NCI-H187 (cell line): ENCODE measurements around the gene CD79A.

Source experiments
- DNase-seq, 2 experiments: peaks; one replicate each; lab custom pipeline; 2025; lab: John Stamatoyannopoulos, UW

Gene CD79A

DNA sequence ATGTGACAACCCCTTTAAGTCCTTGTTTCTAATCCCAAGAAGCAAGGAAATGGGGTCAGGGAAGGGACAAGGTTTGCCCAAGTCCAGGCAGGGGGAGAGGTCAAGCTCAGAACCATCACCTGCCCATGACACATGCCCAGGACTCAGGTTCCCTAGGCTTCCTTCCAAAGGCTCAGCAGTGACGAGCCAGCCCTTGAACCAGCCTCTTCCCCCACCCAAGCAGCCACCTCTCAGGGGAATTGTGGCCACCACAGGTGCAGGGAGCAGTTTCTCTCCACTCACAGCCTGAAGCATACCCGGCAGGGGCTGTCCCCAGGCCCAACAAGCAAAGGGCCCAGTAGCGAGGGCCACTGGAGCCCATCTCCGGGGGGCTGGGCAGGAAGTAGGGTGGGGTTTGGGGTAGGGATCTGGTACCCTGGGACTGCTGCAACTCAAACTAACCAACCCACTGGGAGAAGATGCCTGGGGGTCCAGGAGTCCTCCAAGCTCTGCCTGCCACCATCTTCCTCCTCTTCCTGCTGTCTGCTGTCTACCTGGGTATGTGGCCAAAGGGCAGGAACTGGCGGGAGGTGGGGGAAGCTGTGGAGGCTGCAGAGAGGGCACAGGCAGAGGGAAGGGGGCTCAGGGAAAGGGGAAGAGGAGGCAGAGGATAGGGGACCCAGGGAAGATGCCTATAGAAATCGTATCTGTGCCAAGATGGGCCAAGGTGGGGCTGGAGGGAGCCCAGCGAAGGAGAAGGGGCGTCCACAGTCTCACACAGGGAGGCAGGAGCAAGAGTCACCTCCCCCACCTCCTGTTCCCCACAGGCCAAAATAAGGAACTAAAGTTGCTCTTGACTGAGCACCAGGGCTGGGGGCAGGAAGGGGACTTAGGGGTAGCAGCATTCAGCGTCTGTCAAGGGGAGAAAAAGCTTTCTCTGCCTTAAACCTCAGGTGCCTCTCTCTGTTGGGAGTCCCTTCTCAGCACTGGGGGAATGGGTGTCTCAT is at the start of gene CD79A:
Gene CD79A (plus strand): TSS at position 433 of the 986 bp plus-strand sequence. CDS start 26 bp downstream, at position 459.
- no peak for DNase-seq

- DNase-seq = no peak
Measured at GRCh38 chr19:41837981-41838708, 38.9 kb upstream of the CD79A start.

GRCh38 chr19:41839211-41839610 is 37.9 kb upstream of the CD79A start:
- DNase-seq = no peak

GRCh38 chr19:41843371-41843770 is 33.7 kb upstream of the CD79A start:
- DNase-seq = no peak

- DNase-seq = no peak
Measured at GRCh38 chr19:41844601-41845000, 32.5 kb upstream of the CD79A start, which contains the start of gene LYPD4. Gene LYPD4, minus strand, starts transcription at chr19:41844683. Its CDS starts 5,398 bp downstream, at chr19:41839285.

- no peak for DNase-seq
Measured at GRCh38 chr19:41845001-41845050, 32.3 kb upstream of the CD79A start, which contains the start of gene DMRTC2. Gene DMRTC2, plus strand, starts transcription at chr19:41845042. Its CDS starts 2,387 bp downstream, at chr19:41847429.

- DNase-seq = no peak
Measured at GRCh38 chr19:41845051-41845590, 32.0 kb upstream of the CD79A start.

DNA sequence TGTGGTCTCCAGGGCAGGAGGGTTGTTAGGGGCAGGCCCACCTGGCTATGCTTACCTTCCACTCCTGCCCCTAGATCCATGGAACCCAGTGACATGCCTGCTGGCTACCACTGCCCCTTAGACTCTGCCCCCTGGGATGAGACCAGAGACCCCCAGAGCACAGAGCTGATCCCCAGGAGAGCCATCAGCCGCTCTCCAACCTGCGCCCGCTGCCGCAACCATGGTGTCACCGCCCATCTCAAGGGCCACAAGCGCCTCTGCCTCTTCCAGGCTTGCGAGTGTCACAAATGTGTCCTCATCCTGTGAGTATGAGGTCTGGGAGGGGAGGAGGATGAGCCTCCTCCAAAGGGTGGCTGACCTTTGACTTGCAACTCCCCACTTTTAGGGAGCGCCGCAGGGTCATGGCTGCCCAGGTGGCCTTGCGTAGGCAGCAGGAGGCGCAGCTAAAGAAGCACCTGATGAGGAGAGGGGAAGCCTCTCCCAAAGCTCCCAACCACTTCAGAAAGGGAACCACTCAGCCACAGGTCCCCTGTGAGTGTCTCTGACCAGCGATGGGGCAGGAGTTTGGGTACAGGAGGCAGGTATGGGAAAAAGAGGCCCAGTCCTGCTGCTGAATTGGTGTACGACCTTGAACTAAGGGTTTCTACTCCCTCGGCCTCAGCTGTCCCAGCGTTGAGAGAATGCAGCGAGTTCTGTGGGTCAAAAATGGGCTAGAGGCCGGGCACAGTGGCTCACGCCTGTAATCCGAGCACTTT is 29.6 kb upstream of the CD79A start:
- no peak for DNase-seq

DNA sequence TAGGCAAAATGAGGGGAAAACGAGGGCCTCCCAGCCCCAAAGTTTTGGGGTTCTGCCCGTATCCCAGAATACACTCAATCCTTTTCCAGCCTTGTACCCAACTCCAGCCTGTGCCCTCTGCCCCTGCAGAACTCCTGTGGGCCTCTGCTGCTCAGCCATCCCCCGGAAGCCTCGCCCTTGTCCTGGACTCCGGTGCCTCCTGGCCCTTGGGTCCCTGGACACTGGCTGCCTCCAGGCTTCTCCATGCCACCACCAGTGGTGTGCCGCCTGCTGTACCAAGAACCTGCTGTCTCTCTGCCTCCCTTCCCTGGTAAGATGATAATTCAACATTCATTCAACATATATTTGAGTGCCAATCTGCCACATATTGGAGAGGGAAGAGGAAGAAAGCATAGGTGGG is 28.4 kb upstream of the CD79A start:
- no peak for DNase-seq

DNA sequence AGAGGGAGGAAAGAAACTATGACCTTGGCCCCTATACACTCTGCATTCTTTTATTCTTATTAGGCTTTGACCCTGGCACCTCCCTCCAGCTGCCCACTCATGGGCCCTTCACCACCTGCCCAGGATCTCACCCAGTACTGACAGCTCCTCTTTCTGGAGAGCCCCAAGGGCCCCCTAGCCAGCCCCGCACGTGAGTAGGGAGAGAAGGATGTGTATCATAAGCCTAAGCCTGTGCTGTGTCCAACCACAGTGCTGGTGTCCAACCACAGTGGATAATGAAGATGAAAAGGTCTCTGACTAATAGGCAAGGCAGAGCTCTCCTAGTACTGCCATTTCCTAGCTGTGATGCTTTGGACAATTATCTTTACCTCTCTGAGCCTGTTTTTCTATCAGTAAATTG is 28.0 kb upstream of the CD79A start:
- DNase-seq = no peak

DNA sequence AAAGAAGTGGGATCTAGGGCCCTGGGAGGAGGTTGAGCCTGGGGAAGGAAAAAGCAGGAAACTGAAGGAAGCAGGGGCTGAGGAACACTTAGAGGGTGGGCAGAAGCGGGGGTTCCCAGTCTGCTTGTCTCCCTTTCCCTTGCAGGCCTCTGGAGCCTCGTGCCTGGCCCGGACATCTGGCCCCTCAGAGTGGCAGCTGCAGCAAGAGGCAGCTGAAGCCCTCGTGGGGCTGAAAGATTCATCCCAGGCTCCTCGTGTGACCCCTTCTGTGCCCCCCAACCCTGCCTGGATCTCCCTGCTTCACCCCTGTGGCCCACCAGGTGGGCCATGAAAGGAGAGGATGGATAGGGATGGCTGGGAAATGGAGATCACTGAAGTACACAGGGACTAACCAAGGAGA is 26.7 kb upstream of the CD79A start:
- DNase-seq = no peak

GRCh38 chr19:41851456-41851855 is 25.6 kb upstream of the CD79A start:
- DNase-seq = no peak

GRCh38 chr19:41853344-41853743 is 23.7 kb upstream of the CD79A start:
- DNase-seq = no peak

- DNase-seq = no peak
Measured at GRCh38 chr19:41853768-41854167, 23.3 kb upstream of the CD79A start.

GRCh38 chr19:41859213-41859617 is 17.9 kb upstream of the CD79A start:
- DNase-seq = no peak

DNA sequence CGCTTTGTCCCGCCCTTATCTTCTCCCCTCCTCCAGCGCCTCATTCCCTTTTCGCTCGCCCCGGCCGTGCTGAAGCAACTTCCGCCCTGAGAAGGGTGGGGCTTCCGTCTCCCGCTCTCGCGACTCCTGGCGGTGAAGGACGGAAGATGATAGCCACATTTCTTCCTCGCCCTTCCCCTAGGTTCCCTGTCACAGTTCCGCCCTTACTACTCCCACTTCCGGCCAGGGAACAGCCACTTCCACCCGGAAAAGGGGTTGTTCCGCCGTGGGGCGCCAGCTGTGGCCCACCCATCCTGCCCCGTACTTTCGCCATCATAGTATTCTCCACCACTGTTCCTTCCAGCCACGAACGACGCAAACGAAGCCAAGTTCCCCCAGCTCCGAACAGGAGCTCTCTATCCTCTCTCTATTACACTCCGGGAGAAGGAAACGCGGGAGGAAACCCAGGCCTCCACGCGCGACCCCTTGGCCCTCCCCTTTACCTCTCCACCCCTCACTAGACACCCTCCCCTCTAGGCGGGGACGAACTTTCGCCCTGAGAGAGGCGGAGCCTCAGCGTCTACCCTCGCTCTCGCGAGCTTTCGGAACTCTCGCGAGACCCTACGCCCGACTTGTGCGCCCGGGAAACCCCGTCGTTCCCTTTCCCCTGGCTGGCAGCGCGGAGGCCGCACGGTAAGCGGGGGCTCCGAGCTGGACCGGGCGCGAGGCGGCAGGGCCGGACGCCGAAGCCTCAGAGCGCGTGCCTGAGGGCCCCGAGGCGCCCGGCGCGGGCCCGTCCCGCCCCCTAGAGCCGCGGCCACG is 17.3 kb upstream of the CD79A start, which contains the start of gene RPS19:
Gene RPS19 (plus strand): TSS at position 638 of the 801 bp plus-strand sequence. CDS start 520 bp downstream, outside the sequence.
- peak; percentile 98 to 99 for DNase-seq

GRCh38 chr19:41860419-41861115 is 16.5 kb upstream of the CD79A start:
- DNase-seq = no peak

GRCh38 chr19:41861116-41861768 is 15.8 kb upstream of the CD79A start:
- DNase-seq = peak; percentile 23 to 62

DNA sequence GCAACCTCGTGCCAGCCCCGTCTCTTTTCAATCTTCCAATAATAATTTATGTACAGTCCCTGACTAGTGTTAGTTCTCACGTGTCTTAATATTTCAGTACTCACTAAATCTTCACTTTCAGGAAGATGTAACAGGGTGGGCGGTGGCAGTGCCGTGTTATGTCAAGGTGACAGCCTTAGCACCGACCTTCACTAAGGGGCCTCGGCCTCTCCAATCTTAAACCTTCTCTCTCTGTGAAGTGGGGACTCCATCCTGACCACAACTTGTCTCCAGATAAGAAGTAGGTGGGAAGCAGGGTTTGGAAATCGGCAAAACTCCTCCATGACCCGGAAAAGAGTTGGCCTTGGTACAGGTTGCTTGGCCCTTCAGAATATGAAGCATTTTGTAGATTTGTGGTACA is 15.2 kb upstream of the CD79A start:
- no peak for DNase-seq

- DNase-seq = no peak
Measured at GRCh38 chr19:41862445-41862986, 14.6 kb upstream of the CD79A start.
